Measurements from ENCODE around the gene BMP7.

DNA sequence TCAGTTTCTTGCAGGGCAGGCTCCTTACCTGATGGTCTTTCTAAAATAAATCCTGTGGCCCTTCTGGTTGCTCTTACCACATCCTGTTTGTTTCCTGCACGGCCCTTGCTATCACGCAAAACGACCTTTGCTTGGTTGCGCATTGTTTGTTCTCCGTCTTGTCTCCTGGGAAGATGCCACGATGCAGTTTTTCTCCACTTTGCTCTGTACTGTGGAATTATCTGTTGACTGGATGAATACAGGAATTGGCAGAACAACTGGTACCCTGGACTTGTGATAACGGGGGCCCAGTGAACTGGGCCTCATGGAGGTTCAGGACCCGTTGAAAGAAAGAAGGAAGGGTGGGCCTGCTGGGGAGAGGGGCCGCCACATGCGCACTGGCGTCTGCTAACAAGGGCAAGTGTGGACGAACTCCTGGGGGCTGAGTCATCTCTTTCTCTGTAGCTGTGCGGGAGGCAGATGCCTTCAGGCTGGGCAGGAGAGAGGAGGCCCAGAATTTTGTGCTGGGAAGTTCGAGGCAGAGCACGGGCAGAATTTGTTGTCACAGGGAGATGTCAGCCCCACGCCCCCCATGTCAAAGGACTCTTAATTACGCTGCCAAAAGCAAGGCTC, 139.9 kb downstream of the BMP7 start:
- TF ChIP-seq SIN3A (IDR thresholded peaks at IDR 0.05; ENCODE audit: borderline replicate concordance, low read depth, low read length) (no peak), ZNF75D (CRISPR knock-in tag; IDR thresholded peaks at IDR 0.05; ENCODE audit: borderline replicate concordance) (no peak), U2AF1 (optimal IDR thresholded peaks at IDR 0.05; ENCODE audit: low read depth, low read length) (no peak), NR1H2 (CRISPR knock-in tag; IDR thresholded peaks at IDR 0.05; ENCODE audit: borderline replicate concordance, low read depth) (no peak), FOXM1 (CRISPR knock-in tag; IDR thresholded peaks at IDR 0.05) (no peak), NFE2L1 (CRISPR knock-in tag; IDR thresholded peaks at IDR 0.05; ENCODE audit: borderline replicate concordance) (no peak), E2F1 (CRISPR knock-in tag; IDR thresholded peaks at IDR 0.05) (no peak), TOE1 (CRISPR knock-in tag; IDR thresholded peaks at IDR 0.05) (no peak), ZNF589 (CRISPR knock-in tag; conservative IDR thresholded peaks at IDR 0.05) (no peak), KAT8 (CRISPR knock-in tag; IDR thresholded peaks at IDR 0.05) (no peak), KDM1A (CRISPR knock-in tag; IDR thresholded peaks at IDR 0.05) (no peak)
- TF ChIP-seq, protein P1, sequence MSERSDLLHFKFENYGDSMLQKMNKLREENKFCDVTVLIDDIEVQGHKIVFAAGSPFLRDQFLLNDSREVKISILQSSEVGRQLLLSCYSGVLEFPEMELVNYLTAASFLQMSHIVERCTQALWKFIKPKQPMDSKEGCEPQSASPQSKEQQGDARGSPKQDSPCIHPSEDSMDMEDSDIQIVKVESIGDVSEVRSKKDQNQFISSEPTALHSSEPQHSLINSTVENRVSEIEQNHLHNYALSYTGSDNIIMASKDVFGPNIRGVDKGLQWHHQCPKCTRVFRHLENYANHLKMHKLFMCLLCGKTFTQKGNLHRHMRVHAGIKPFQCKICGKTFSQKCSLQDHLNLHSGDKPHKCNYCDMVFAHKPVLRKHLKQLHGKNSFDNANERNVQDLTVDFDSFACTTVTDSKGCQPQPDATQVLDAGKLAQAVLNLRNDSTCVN (CRISPR knock-in tag; IDR thresholded peaks at IDR 0.05; ENCODE audit: borderline replicate concordance), result no peak
